A673 (cell line): Measurements from ENCODE around the gene FAM168A.

Experiments
- EZH2 ChIP-seq: fragments of 200-600 bp; sonication (generic); IDR thresholded peaks from 2 replicates; pipeline ENCODE4 v1.6.1; 2017; ENCODE audit warnings: borderline replicate concordance, low read depth, mild to moderate bottlenecking, mixed read lengths, antibody characterized with exemption, low read length; ENCODE audit not compliant: poor library complexity, severe bottlenecking
- TF ChIP-seq, protein P1 (sequence below): fragments of 300-800, 200-600 bp; sonication (generic); conservative IDR thresholded peaks from 2 replicates; pipeline ENCODE4 v1.5.1; 2017; ENCODE audit warnings: low read depth, mild to moderate bottlenecking, antibody characterized with exemption, low read length, moderate library complexity, mixed read lengths

GRCh38 chr11:73429121-73429750, 168.7 kb downstream of the FAM168A start:
- TF ChIP-seq, protein P1, sequence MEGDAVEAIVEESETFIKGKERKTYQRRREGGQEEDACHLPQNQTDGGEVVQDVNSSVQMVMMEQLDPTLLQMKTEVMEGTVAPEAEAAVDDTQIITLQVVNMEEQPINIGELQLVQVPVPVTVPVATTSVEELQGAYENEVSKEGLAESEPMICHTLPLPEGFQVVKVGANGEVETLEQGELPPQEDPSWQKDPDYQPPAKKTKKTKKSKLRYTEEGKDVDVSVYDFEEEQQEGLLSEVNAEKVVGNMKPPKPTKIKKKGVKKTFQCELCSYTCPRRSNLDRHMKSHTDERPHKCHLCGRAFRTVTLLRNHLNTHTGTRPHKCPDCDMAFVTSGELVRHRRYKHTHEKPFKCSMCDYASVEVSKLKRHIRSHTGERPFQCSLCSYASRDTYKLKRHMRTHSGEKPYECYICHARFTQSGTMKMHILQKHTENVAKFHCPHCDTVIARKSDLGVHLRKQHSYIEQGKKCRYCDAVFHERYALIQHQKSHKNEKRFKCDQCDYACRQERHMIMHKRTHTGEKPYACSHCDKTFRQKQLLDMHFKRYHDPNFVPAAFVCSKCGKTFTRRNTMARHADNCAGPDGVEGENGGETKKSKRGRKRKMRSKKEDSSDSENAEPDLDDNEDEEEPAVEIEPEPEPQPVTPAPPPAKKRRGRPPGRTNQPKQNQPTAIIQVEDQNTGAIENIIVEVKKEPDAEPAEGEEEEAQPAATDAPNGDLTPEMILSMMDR = no peak
- TF ChIP-seq EZH2 = no peak
